Stimulated activated CD4-positive, alpha-beta T cell treated with anti-CD3 and anti-CD28 coated beads, TNF-alpha, amount 100 ng/mL, for 48 hours (primary cell): ENCODE measurements around the gene DMXL2.
A peak's percentile ranks its signal among the peaks of the same experiment; 100 is the strongest.
"Not testable (repeated sequence)": the region's sequence is repeated elsewhere in the genome, so short reads cannot be mapped to it uniquely, and the experiment has no call there.

ENCODE experiments used
- DNase-seq, 3 donors: peaks; one replicate each; pipeline ENCODE4 v3.0.0-alpha.2; 2020; ENCODE audit warnings: low read depth in 3 of 3

DMXL2 gene

DNA sequence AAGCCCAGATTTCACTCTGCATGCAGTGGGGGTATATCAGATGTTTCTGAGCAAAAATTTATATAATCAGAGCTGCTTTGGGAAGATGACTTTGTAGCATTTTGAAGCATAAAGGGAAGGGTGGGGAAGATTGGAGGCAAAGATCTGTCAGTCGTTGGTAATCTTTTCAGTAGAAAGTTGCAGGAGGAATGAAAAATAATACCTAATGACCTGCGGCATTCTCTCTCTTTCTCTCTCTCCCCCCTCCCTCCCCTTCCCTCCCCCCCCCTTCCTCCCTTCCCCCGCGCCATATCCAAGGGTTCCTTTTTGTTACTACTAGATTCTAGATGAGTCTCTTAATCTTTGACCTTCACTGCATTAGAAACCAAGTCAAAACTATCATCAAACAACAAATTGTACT is 1.5 kb upstream of the DMXL2 start:
- DNase-seq, result no peak

DNA sequence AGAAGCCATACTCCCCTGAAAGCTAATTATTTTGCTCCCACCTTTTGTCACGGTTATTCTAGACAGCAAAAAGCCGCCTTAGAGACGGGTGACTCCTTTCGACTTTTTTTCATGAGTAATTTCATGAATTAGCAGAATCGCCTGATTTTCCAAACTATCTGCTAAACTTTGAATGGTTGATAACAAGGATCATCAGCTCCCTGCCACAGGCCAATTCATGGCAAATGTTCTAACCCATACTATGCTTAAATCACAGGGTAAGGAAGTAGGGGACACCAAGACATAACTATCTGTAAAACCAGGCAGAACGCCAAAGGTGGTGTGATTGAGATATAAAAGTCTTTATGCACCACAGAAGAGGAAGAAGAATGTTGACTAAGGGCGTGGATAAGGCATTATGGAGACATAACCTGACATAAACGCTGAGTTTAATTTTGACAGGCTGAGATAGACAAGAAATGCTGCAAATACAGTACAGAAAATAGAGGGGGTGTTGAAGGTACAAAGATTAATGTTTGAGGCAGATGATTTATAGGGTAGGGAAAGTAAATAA is 891 bp upstream of the DMXL2 start:
- DNase-seq, result no peak

DNA sequence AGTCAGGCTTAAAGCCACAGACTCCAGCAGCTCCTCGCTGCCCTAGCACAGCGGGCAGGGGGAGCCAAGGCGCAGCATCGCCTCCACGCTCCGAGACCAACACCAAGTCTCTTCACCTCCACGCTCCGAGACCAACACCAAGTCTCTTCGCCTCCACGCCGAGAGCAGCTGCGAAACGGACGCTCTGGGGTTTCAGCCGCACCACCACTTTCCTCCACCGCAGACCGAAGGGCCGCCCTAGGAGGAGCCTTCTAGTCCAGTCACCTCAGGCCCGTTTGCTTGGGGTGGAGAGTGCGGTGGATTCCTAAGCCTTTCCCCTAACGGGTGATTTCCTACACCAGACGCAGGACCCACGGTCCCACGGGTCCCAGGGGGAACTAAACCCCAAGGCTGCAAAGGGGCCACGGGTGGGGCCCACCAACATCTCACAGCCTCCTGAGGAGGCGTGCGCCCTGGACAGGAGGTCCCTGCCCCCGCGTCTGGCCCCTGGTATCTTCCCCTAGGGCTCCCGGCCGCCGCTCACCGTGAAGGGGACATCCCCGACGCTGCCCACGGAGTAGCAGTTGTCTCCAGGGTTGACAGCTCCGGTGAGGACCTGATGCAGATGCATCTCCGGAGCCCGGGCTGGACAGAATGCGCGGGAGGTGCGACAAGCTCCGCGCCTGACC is 501 bp downstream of the DMXL2 start:
- peak; percentile 1 to 27 (median 24) for DNase-seq

DNA sequence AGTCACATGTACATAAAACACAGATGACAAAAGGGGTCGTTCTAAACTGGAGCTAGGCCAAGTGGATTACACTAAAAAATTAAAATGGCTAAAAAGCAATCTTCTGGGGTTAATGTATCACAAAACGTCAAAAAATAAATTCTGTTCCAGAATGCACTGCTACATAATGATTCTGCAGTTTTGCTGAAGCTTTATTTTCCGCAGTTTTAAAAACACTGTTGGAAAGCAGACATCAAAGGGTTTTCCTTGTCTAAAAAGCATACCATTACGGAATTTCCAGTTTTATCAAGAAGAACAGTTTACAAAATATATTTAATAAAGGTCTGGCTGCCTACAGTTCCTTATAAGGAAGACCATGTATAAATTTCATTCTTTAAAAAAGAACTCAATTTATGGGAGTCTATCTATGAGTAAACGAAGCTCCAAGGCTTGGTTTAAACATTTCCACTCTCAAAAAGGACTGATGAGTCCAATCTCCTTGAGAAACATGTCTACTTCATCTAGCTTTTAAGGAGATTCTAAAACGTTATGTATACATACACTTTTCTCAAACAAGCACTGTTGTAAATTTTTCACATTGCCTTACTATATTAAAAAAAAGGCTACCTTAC is 1.3 kb downstream of the DMXL2 start:
- DNase-seq, result no peak

DNA sequence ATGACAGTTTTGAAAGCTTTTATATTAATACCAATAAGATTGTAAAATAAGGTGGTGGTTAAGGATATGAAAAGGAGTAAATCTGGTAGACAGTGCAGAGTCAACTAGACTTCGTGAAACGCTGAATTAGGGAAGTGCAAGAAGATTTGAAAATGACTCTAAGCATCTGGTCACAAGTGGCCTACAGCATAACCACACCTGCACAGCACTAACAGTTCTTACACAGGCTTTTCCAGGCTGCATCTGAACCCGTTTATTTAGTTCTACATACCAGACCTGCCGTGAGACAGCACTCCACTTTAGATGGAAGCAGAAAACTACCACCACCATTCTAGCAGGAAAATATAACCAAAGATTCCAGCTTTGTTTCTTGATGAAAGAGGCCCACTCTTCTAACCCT is 1.9 kb downstream of the DMXL2 start:
- DNase-seq, result no peak

DNA sequence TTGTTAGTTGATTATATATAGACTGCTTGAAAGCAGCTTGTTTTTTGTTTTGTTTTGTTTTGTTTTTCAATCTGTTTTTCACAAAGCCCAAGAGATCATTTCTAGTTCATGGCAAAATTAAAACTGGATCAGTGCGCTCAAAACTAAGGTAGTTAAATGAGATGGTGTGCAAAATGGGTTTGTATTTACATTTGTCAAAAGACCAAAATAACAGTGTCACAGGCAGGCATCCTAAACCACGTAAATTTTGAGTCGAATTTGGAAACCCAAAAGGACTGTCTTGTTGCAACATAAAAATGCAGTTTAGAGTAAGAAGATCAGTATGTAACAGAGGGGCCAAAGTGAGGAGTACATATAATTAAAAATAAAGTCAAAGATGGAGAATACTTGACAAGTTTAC is 2.4 kb downstream of the DMXL2 start:
- DNase-seq, result no peak

DNA sequence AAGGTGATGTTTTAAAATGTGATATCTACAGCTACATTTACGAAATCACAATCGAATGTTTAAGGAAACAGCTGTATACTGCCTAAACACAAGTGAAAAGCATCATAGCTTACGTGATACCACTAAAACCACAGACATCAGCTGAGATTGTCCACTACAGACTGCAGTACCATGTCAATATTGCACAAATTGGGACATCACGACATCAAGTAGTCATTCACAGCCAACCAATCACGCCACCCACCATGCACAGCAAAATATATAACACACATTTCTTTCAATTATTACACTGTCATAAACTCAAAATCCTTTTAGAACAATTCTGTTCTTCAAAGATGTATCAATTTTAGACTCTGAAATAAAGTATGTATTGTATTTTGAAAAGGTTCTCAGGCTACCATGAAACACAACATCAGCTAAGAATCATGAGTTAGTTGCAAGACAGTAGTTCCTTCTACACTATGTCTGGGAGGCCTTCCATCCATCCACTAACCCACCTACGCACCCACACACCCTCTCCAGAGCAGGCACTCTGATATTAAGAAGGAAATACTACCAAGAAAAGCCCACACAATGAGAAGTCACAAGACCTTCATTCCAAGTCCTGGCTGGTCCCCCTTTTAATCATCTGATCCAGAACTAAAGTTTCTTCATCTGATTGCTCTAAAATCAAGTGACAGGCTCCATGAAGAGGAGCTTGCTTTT is 3.1 kb downstream of the DMXL2 start:
- DNase-seq, result no peak

DNA sequence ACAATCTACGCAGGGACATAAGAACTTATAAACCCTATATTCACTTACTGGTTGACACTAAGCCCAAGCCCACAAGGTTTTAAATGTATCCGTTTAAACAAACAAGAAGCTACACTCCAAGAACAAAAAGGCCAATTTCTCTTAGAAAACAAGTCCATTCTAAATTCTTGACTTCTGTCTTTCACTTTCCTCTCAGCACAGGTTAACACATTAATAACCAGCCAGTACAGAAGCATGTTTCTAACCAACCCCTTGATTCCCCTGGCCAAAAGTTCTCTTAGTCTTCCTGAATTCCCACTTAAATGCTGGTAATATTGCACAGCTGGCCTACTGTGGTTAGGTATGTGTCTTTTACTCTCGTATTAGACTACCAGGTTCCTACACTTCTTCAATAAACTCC is 4.7 kb downstream of the DMXL2 start:
- no peak for DNase-seq

DNA sequence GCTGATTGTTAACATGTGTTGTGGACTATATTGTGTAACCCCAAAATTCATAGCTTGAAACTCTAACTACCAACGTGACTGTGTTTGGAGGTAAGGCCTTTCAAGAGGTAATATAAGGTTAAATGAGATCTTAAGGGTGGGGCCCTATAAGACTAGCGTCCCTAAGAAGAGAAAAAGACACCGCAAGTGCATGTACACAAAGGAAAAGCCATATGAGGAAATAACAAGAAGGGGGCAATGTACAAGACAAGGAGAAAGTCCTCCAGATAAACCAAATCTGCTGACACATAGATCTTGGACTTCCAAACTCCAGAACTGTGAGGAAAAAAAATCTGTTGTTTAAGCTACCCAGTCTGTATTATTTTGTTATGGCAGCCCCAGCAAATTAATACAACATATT is 8.6 kb downstream of the DMXL2 start:
- no peak for DNase-seq

DNA sequence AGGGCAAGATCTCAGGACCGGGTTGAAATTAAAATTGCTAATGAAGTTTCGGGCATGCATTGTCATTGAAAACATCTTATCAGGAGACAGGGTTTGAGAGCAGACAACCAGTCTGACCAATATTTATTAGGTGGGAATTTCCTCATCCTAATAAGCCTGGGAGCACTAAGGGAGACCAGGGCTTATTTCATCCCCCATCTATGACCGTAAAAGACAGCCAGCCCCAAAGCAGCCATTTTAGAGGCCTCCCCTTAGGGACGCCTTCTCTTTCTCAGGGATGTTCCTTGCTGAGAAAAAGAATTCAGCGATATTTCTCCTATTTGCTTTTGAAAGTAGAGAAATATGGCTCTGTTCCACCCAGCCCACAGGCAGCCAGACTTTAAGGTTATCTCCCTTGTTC is 9.9 kb downstream of the DMXL2 start:
- DNase-seq, result not testable (repeated sequence)

DNA sequence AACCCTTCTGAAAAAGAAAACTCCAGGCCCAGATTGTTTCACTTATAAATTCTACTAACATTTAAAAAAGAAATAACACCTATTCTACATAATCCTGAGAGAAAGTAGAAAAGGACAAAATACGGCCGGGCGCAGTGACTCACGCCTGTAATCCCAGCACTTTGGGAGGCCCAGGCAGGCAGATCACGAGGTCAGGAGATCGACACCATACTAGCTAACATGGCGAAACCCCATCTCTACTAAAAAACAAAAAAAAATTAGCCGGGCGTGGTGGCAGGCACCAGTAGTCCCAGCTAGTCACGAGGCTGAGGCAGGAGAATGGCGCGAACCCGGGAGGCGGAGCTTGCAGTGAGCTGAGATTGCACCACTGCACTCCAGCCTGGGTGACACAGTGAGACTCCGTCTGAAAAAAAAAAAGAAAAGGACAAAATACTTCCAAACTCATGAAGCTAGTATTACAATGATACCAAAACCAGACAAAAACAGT is 19.1 kb downstream of the DMXL2 start:
- not testable (repeated sequence) for DNase-seq

DNA sequence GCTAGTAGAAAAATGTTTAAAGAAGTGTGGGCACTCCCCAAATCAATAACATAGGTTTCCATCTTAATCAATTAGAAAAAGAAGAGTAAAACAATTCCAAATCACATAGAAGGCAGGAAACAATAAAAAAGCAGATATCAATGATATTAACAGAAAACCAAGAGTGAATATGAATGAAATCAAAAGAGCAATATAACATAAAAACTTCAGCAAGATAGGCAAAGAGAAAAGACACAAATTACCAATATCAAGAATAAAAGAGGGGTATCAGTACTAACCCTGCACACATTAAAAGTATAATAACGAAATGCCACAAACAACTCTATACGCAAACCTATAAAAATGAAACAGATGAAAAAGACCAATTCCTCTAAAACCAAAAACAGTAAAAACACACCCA is 19.6 kb downstream of the DMXL2 start:
- DNase-seq, result no peak

DNA sequence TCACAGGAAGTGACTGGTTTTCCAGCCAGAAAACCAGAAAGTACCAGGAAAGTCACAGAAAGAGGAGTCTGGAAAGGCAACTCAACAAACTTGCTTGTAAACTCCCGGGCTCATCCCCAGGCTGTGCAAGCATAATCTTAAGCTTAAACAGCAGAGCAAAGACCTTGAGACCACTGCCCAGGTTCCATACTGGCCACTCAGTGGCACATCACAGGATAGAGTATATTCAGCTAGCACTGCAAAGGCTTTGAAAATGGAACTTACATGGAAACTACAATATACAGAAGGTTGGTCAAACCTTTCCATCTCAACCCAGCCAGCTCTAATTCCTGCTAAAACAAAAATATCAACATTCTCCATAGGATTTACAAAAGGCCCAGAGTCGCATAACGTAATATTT is 20.1 kb downstream of the DMXL2 start:
- DNase-seq, result no peak

DNA sequence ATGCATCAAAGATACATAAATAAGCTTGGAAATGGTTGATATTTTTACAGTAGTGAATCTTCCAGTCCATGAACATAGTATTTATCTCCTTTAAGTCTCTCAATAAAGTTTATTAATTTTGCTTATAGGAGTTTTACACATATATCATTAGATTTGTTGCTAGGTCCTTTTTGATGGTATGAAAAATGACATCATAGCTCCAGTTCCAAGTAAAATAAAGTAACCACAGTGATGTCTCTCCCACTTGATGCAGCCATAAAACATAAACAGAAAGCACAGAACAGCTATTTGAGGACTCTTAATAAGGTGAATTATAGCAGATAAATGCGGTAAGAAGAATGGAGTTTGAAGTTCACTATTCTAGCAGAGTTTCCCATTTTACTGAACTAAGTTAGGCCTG is 20.8 kb downstream of the DMXL2 start:
- no peak for DNase-seq

DNA sequence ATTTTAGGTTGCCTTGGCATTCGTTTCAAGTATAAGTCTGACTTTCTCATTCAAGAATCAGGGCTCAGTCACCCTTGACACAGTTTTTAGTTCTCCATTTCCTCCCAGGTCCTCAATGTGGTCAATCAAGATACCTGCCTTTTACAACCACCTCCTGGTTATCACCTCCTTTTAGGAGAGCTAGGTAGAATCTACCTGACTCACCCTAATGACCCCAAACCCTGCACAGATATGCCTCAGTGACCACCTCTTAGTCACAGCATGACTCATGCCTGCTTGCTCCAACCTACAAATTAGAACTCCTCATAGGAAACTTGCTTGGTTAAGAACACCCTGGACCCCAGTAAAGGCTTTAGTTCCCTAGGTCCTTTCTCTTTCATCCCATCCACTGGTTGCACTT is 22.5 kb downstream of the DMXL2 start:
- DNase-seq, result no peak

DNA sequence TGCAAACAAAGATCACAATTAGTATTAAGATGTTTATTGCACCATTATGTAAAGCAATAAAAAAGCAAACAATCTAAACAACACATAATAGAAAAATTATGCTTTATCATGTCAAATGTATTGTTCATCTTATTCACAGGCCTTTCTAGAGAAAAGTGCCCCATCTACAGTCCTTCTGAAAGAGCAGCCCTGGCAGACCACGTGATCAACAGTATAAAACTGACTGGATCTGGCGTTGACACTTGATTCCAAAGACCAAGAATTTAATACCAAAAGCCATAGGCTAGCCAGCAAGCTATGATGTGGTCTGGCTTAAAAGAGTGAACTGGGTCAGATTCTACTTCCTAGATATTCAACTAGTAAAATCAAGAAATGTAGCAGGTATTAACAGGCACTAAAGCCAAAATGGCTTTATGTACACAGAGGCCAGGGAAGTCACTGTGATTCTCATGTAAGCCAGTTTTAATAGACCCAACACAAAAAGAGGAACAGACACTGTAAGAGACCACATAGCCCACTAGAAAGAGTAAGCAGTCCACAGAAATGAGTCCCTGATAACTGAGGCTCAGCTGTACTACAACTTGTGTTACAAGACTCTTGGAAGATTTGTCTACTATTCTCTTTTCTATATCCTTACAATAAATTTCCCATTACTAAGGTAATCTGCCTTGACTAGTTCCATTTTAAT is 32.5 kb downstream of the DMXL2 start:
- no peak for DNase-seq

DNA sequence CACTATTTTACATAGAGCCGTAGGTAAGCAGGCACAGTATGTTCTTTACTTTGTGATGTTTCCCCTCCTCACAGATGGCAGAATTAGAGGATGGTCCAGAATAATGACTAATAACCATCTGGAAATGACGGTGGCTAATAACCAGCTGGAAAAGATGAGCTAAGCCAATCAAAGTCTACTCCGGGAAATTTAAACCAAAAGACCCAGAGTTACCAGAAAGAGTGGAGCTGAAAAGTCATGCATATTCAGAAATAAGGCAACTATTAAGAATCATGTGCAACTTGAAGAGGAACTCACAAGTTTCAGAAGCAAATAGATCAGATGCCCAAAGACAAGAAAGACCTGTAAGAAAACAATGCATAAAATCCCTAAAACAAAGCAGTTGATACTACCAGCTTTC is 33.6 kb downstream of the DMXL2 start:
- no peak for DNase-seq

DNA sequence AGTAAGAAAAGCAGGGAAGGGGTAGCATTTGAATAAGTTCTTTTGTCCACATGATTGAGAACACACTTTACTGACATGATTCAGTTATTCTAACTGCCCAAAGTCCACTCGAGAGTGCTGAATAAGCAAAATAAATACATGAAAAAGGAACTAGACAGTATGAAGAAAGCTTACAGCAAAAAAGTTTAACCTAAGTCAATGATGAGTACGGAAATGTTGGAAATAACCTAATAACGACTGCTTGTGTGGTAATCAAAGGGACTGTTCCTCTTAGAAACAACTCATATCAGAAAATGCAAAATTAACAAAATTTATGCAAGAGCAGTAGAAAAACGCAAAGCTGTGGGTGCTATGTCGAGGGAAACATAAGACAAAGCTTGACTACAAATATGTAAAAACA is 36.6 kb downstream of the DMXL2 start:
- no peak for DNase-seq

DNA sequence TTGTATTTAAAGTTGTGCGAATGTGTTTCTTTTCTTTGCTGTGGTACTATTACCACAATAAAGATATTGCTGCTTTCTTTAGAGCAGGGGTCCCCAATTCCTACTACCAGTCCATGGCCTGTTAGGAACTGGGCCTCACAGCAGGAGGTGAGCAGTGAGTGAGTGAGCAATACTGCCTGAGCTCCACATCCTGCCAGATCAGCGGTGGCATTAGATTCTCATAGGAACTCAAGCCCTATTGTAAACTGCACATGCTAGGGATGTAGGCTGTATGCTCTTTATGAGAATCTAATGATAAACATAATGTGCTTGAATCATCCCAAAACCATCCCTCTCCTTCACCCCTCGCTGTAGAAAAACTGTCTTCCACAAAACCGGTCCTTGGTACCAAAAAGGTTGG is 41.6 kb downstream of the DMXL2 start:
- DNase-seq, result no peak

DNA sequence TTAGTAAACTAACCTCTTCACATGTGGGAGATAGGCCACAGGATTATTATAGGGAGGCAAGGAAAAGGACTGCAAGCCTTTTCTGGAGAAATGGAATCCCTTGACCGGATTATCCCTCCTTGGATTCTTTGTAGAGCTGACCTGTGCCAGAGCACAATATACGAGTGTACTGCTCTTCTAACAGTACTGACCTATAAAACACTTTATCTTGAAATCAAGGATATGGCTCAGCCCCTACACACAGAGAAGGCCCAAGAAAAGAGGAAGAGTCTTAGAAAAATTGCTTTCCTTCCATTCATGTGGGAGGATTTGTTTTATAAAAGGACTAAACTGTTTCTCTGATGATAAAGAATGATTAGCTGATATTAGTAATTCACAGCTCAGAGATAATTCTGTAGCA is 42.2 kb downstream of the DMXL2 start:
- DNase-seq, result no peak

DNA sequence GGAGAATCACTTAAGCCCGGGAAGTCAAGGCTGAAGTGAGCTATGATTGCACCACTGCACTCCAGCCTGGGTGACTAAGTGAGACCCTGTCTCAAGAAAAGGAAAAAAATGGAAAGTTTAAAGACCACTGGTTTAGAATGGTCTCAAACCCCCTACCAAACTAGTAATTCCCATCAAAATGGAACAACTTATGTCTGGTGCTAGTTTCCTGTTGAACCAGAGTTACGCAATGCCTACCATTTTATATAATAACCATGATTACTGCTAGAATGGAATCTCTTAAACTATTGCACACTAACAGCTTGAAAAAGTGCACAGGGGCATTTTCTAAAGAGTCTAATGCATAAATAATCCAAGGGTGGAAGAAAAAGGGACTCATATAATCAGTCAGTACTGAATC is 43.6 kb downstream of the DMXL2 start:
- no peak for DNase-seq

DNA sequence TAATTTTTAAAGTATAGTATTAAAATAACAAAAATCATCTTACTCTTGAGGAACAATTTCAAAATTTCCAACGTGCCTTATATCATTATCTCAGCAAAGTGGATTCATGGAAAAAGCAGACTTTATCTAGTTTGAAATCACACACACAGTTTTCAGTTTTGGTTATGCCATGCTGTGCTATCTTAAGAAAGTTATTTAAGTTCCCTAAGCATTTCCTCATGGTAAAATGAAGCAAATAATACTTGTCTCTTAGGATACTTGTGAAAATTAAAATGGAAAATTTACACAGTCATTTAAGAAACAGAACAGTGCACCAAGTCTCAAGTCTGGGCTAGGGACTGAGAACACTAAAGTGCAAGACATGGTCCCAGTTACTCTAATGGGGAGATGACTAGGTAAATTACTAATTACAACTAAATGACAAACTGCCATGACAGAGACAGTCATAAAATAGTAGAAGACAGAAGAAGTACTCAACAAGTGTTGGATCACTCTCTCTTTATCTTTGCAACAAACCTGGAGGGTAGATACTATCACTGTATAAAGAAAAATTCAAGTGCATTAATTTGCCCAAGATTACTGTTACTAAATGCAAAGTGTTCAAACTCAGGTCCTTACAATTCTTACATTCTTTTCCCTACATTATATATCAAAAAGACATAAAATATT is 44.8 kb downstream of the DMXL2 start:
- DNase-seq, result no peak
